ENCODE measurements around the gene NPY4R.
"Not testable (repeated sequence)": the region's sequence is repeated elsewhere in the genome, so short reads cannot be mapped to it uniquely, and the experiment has no call there.

Gene NPY4R

DNA sequence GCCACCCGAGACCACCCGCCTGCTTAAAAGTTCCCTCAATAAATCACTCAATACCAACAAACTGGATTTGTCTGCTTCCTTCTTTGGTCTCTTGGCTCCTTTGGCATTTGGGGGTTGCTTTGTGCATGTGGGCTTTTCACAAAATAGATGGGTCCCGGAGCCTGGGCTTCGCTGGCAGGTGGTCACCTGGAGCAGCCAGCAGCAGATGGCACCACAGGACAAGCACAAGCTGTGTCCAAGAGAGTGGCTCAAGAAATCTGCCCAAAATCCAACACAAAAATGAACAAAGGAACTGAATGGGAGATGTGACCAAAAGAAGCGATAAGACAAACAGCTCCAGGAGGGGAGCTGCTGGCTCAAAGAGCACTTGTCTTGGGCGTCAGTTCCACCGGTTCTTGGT lies 6.2 kb downstream of the NPY4R start:
- not testable (repeated sequence) for FAIRE-seq; DNase-seq (ENCODE audit: insufficient read length, low spot score)

DNA sequence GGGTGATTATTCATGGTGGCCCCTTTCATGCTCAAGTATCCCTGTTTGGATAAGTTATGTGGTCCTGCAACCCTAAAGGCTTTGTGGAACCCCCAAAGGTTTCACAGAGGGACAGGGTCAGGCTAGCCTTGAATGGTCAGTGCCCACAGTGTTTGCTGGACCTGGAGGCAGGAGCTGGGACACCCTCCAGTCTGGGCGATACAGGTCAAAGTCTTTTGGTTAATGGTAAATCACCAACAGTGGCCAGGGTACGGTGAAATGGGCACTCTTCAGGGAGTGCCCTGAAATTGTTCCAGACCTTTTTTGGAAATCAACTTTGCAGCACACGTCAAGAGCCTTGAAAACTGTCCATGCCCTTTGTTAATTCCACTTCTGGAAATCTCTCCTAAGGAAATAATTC lies 8.7 kb downstream of the NPY4R start:
- not testable (repeated sequence) for DNase-seq (ENCODE audit: insufficient read length, low spot score); FAIRE-seq

- FAIRE-seq; DNase-seq (ENCODE audit: insufficient read length, low spot score): not testable (repeated sequence)
Observed at GRCh38 chr10:46455992-46456391, 9.8 kb downstream of the NPY4R start.

DNA sequence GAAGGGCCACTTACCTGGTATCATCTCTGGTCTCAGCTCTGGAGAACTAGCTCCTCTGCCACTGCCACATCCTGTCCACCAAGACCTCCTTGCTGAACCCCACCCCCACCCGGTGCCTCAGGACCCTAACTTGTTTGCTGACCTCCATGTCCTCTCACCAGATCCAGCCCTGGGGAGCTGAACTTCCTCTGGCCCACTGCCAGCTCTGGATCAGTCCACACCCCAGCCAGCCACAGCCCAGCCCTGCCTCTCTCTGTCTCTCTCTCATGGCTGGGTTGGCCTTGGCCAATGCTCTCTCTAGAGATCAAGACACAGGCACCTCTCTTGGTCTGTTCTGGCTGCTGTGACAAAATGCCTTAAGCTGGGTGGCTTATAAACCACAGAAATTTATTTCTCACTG lies 14.4 kb downstream of the NPY4R start:
- not testable (repeated sequence) for FAIRE-seq; DNase-seq (ENCODE audit: insufficient read length, low spot score)

DNA sequence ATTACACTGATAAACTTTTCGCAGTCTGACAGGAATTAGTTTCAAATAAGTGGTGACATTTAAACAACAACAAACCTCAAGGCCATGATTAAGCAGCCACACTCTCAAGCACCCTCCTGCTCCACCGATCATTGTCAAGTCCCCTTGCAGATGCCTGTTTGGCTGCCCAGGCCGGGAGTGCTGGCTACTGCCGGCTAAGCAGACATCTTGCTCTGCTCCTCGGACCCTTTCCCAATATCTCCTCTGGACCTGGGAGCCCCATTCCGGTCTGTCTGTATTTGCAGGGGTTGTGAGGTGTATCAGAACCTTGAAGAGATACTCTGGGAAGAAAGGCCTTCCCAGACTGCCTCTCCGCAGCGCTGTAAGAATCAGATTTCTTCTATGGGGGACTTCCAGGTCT lies 14.9 kb downstream of the NPY4R start:
- not testable (repeated sequence) for DNase-seq (ENCODE audit: insufficient read length, low spot score); FAIRE-seq

GRCh38 chr10:46447439-46447838 lies 18.3 kb downstream of the NPY4R start:
- not testable (repeated sequence) for FAIRE-seq; DNase-seq (ENCODE audit: insufficient read length, low spot score)

- FAIRE-seq; DNase-seq (ENCODE audit: insufficient read length, low spot score): not testable (repeated sequence)
Observed at GRCh38 chr10:46445389-46446122, 20.2 kb downstream of the NPY4R start.

- DNase-seq (ENCODE audit: insufficient read length, low spot score); FAIRE-seq: not testable (repeated sequence)
Observed at GRCh38 chr10:46443422-46443821, 22.3 kb downstream of the NPY4R start.

GRCh38 chr10:46442706-46443275 lies 23.0 kb downstream of the NPY4R start:
- FAIRE-seq; DNase-seq (ENCODE audit: insufficient read length, low spot score): not testable (repeated sequence)

DNA sequence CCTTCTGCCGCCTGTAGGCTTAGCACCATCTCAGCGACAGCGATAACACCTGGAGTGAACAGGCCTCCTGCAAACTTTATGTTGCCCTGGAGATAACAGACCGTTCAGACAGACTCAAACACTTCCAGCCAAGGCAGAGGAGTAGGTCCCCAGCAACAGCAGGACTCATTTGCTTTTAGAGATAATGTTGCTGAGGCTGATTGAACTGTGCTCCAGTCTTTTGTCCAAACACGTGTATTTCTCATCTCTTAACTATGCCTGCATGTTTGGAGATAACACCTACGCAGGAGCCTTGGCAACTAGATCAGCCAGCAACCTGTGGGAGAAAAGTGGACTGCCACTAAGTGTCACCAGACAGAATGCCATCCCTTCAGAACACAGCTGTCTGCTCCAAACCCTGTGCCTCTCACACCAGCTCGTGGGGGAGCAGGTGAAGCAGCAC lies 23.9 kb downstream of the NPY4R start:
- DNase-seq (ENCODE audit: insufficient read length, low spot score); FAIRE-seq: not testable (repeated sequence)

GRCh38 chr10:46440942-46441341 lies 24.8 kb downstream of the NPY4R start:
- DNase-seq (ENCODE audit: insufficient read length, low spot score); FAIRE-seq: not testable (repeated sequence)

DNA sequence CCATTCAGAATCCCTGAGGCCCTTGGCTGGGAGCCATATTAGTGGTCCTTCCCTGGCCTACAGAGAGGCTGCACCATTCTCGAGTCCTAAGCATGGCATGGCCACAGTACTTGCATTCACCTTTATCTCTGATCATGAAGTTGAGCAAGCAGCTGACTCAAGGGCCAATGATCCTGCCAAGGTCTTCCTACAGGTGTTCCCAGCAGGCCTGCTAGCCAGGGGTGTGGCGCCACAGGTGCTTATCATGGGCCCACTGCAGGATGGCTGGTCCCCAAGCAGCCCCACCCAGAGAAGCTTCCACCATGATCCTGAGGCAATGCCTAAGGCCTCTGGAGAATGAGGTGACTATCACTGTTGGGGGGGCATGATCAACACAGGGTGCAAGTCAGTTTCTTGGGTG lies 42.2 kb downstream of the NPY4R start:
- FAIRE-seq; DNase-seq (ENCODE audit: insufficient read length, low spot score): not testable (repeated sequence)

DNA sequence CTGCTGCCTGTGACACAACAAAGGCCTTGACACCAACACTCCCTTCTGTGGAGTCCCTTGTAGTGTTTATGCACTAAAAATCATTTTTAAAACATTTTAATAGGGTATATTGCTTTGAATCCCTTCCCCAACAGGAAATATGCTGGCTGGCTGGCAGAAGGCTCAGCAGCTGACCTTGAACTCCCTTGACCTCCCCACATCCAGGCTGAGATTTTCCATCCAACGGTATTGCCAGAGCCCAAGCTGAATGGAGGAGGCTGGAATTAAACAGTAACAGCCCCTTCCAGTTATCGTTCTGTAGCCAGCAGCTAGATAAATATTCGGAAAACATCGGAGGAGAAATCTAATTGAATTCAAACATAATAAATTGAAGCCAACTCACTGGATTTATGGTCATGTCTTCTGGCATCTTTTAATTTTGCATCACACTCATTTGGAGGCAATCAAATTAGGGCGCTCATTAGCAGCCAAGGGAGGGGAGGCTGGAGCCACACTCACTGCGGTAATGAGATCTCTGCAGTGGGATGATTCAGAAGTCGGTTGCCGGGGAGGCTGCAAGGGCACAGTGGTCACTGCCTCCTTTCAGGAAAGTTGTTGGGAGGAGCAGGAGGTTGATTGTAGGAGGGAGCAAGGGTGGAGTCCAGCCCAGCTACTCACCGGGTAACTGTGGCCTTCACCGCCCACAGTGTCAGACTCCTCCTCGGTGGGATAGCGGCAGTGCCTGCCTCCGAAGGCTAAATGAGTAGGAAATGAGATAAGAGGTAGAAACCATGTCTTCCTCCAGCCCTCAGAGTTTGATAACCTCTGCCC lies 46.0 kb downstream of the NPY4R start:
- DNase-seq (ENCODE audit: insufficient read length, low spot score); FAIRE-seq: not testable (repeated sequence)

DNA sequence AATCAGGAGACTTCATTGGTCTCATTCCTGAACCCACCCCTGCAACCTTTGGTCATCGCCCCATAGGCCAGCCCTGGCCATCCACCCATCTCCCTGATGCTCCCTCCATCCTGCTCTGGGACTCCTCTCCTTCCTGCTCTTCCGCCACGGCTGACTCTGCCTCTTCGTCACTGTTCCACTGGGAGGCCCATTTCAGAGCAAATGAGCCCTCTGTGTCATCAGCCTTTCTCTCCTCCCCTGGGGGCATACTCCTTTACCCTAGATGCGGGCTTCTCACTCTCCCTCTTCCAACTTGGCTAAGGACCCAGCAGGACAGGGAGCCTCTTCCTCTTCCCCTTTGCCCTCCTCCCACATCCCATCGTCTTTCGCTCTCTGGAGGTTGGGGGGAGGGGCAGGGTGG lies 47.5 kb downstream of the NPY4R start:
- not testable (repeated sequence) for FAIRE-seq; DNase-seq (ENCODE audit: insufficient read length, low spot score)

GRCh38 chr10:46415291-46415690 lies 50.5 kb downstream of the NPY4R start:
- DNase-seq (ENCODE audit: insufficient read length, low spot score); FAIRE-seq: not testable (repeated sequence)

- not testable (repeated sequence) for FAIRE-seq; DNase-seq (ENCODE audit: insufficient read length, low spot score)
Observed at GRCh38 chr10:46412665-46413064, 53.1 kb downstream of the NPY4R start.

DNA sequence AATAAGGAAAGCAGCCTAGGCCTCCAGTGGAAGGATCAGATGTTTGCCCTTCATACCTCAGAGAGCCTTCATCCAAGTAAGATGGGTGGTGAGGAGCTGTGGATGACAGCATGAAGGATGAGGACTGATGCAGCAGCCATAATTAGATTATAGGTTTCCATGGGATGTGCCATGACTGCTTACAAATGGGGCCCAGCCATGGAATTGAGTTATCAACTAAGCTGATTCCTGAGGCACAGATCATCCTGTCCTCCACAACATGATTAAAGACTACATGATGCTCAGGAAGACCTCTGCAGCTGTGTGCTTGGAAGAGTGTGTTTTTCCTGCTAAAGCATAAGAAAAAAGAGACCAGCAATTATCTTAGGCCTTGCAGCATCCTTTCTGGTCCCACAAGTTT lies 54.6 kb downstream of the NPY4R start:
- DNase-seq (ENCODE audit: insufficient read length, low spot score); FAIRE-seq: not testable (repeated sequence)

All from HTR-8/SVneo (cell line).